ENCODE measurements around the gene ACSM3. TPM values are rescaled to one million over a fixed set of nuclear protein-coding genes. Genes with fewer than 3 reads are reported as not detected.

Gene ACSM3
- total and polyA plus RNA-seq, 9 of the 15 experiments (the other 6 are each of a cell fraction or from before 2014, with no cell fraction given): 112 to 420 (median 182) TPM

- TF ChIP-seq DEAF1 (CRISPR knock-in tag; IDR thresholded peaks at IDR 0.05): no peak
- TF ChIP-seq TRIM24 (IDR thresholded peaks at IDR 0.05): peak; percentile 82 to 87
- no peak for TF ChIP-seq ZNF324 (CRISPR knock-in tag; IDR thresholded peaks at IDR 0.05)
- TF ChIP-seq CBX8 (IDR thresholded peaks at IDR 0.05; ENCODE audit: borderline replicate concordance, extremely low read depth, low read depth, low read length, poor library complexity, severe bottlenecking): no peak
- peak; percentile 33; the same call in 1 of the 2 replicates for TF ChIP-seq KAT7 (CRISPR knock-in tag; IDR thresholded peaks at IDR 0.05; ENCODE audit: borderline replicate concordance)
- TF ChIP-seq BACH1 (tag; IDR thresholded peaks at IDR 0.05): peak; percentile 93
- peak; percentile 87; the same call in 1 of the 2 replicates for TF ChIP-seq ZBTB9 (CRISPR knock-in tag; IDR thresholded peaks at IDR 0.05)
- peak; percentile 63; the same call in 1 of the 2 replicates for TF ChIP-seq LEF1 (IDR thresholded peaks at IDR 0.05)
- no peak for TF ChIP-seq HNRNPLL (IDR thresholded peaks at IDR 0.05; ENCODE audit: low read depth, low read length, poor library complexity, severe bottlenecking)
- peak; percentile 60 for TF ChIP-seq ZBTB17 (CRISPR knock-in tag; IDR thresholded peaks at IDR 0.05)
- TF ChIP-seq ATF7 (IDR thresholded peaks at IDR 0.05): peak; percentile 67
- no peak for TF ChIP-seq CREBBP (IDR thresholded peaks at IDR 0.05; ENCODE audit: low read depth, low read length)
- peak; percentile 58; the same call in 1 of the 2 replicates for TF ChIP-seq ZNF444 (CRISPR knock-in tag; IDR thresholded peaks at IDR 0.05)
- peak in 1 of 2 experiments; percentile 89; a peak in 2 of 4 replicates for TF ChIP-seq ZNF639 (CRISPR knock-in tag; conservative IDR thresholded peaks at IDR 0.05 in 1 of 2, IDR thresholded peaks at IDR 0.05 in 1 of 2)
- 0 out of 2 replicates have a peak, but pooled peaks have one; percentile 41 for TF ChIP-seq ZNF79 (CRISPR knock-in tag; IDR thresholded peaks at IDR 0.05; ENCODE audit: low read depth)
- peak; percentile 47 for TF ChIP-seq TAF9B (IDR thresholded peaks at IDR 0.05; ENCODE audit: partially characterized antibody)
- peak; percentile 61; the same call in 1 of the 2 replicates for TF ChIP-seq ZNF592 (IDR thresholded peaks at IDR 0.05)
- peak; percentile 99 for TF ChIP-seq HDAC2 (IDR thresholded peaks at IDR 0.05)
- TF ChIP-seq SMARCA4 (IDR thresholded peaks at IDR 0.05): peak; percentile 95
Observed at GRCh38 chr16:20826039-20826566, 62.3 kb downstream of the ACSM3 start (continued).

Measured in K562 (cell line).